ENCODE measurements around the gene AQP5. TPM values are rescaled to one million over a fixed set of nuclear protein-coding genes. Genes with fewer than 3 reads are reported as not detected.
A peak's percentile ranks its signal among the peaks of the same experiment; 100 is the strongest.

AQP5 gene
- total and polyA plus RNA-seq, 2 donors from 2014 or later, result 0.91 to 0.99 TPM

- TF ChIP-seq CTCF (IDR thresholded peaks at IDR 0.05; ENCODE audit: borderline replicate concordance, extremely low read depth, insufficient read depth), result no peak
- intact Hi-C loops (cut with DNase I), result no loop called here
Observed at GRCh38 chr12:49917166-49917787, 44.4 kb upstream of the AQP5 start.

DNA sequence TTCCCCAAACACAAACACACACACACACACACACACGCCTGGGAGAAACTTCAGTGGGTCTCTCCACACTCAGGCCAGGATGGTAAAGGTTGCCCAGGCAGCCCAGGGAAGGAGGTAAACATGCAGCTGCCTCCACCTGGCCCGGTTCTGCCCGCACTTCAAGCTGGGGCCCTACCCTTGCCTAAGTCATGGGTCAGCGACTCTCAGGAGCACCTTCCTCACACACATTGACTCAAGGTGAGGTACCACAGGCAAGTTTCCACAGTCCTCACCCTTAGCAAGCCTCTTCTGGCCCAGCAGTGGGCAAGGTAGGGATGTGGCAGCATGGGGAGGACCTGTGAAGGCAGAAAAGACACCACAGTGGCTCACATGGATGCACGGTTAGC, 43.9 kb upstream of the AQP5 start:
- H3K4me3 ChIP-seq (ENCODE audit: low read length in 3 of 3), result no peak overlapping the region

More at GRCh38 chr12:49917166-49917787, 44.4 kb upstream of the AQP5 start:
- Histone ChIP-seq H3K27ac (ENCODE audit: low read depth in 2 of 2, low read length in 2 of 2) (no peak overlapping the region), H3K9me3 (ENCODE audit: control insufficient read depth in 2 of 3, insufficient read depth in 1 of 3, low read length in 3 of 3) (no peaks in the 10 kb centered on the region), H3K4me3 (ENCODE audit: low read length in 3 of 3) (no peak overlapping the region), H3K9ac (ENCODE audit: low read length in 3 of 3) (no peak overlapping the region), H3K36me3 (ENCODE audit: control insufficient read depth in 2 of 3, insufficient read depth in 3 of 3, low read length in 3 of 3) (no peaks in the 10 kb centered on the region), H3K27me3 (ENCODE audit: control insufficient read depth, insufficient read depth, low read length) (no peaks in the 10 kb centered on the region), H3K4me1 (ENCODE audit: control insufficient read depth in 2 of 3, insufficient read depth in 2 of 3, low read depth in 1 of 3, low read length in 3 of 3) (peaks cover 0 to 2% (median 0%) of the 10 kb centered on the region in 3 donors)
- DNase-seq, result peak in 4 of 5 donors; percentile 25 to 69 (median 54)
- FAIRE-seq, result no peak

DNA sequence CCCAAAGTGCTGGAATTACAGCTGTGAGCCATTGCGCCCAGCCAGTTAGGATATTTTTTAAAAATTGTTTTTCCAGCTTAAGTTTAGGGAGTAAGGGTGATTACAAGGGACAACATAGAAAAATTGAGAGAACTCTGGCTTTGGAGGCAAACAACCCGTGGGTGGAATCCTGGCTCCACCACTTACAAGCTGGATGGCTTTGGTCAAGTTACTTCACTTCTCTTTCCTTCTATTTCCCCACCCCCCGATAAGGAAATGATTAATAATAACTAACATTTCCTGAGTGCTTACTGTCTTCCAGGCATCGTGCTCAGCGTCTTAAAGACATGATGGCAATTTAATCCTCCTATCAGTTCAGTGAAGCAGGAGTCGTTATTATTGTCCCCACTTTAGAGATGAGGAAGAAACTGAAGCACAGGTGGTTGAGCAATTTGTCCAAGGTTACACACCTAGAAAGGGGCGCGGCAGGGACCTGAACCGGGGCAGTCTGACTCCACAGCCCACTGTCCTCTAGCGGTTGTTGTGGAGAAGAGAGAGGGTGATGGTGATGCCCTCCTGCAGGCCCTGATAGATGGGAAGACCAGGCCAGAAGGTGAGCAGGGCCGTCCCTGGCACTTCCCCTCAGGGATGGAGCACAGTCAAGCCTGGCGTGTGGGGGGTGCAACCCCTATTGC, 41.3 kb upstream of the AQP5 start:
- no peak overlapping the region for H3K4me3 ChIP-seq (ENCODE audit: low read length in 3 of 3)
- H3K9ac ChIP-seq (ENCODE audit: low read length in 3 of 3), result no peak overlapping the region
- intact Hi-C loops (cut with DNase I), result no loop called here
- DNase-seq, result no peak
- no peak for FAIRE-seq
- H3K4me1 ChIP-seq (ENCODE audit: control insufficient read depth in 2 of 3, insufficient read depth in 2 of 3, low read depth in 1 of 3, low read length in 3 of 3), result peaks cover 0 to 2% (median 0%) of the 10 kb centered on the region in 3 donors
- no peaks in the 10 kb centered on the region for H3K36me3 ChIP-seq (ENCODE audit: control insufficient read depth in 2 of 3, insufficient read depth in 3 of 3, low read length in 3 of 3)
- H3K27me3 ChIP-seq (ENCODE audit: control insufficient read depth, insufficient read depth, low read length), result no peaks in the 10 kb centered on the region
- no peaks in the 10 kb centered on the region for H3K9me3 ChIP-seq (ENCODE audit: control insufficient read depth in 2 of 3, insufficient read depth in 1 of 3, low read length in 3 of 3)
- H3K27ac ChIP-seq (ENCODE audit: low read depth in 2 of 2, low read length in 2 of 2), result no peak overlapping the region
- no peak for TF ChIP-seq CTCF (IDR thresholded peaks at IDR 0.05; ENCODE audit: borderline replicate concordance, extremely low read depth, insufficient read depth)

More for the DNA sequence above, 43.9 kb upstream of the AQP5 start:
- no peak for TF ChIP-seq CTCF (IDR thresholded peaks at IDR 0.05; ENCODE audit: borderline replicate concordance, extremely low read depth, insufficient read depth)
- FAIRE-seq (no peak), DNase-seq (peak in 3 of 5 donors; percentile 25 to 43 (median 36))
- Histone ChIP-seq H3K36me3 (ENCODE audit: control insufficient read depth in 2 of 3, insufficient read depth in 3 of 3, low read length in 3 of 3) (no peaks in the 10 kb centered on the region), H3K9ac (ENCODE audit: low read length in 3 of 3) (no peak overlapping the region), H3K4me1 (ENCODE audit: control insufficient read depth in 2 of 3, insufficient read depth in 2 of 3, low read depth in 1 of 3, low read length in 3 of 3) (peaks cover 0 to 2% (median 0%) of the 10 kb centered on the region in 3 donors), H3K9me3 (ENCODE audit: control insufficient read depth in 2 of 3, insufficient read depth in 1 of 3, low read length in 3 of 3) (no peaks in the 10 kb centered on the region), H3K27me3 (ENCODE audit: control insufficient read depth, insufficient read depth, low read length) (no peaks in the 10 kb centered on the region), H3K27ac (ENCODE audit: low read depth in 2 of 2, low read length in 2 of 2) (no peak overlapping the region)
- intact Hi-C loops (cut with DNase I), result no loop called here
